Activated T-helper 1 cell treated with anti-CD3 and anti-CD28 coated beads, Interleukin-12 subunit alpha, Interleukin-12 subunit beta, Interleukin-2, Interleukin-4 antibody, amounts not matched to agents 30 ng/mL and 10 ng/mL and 1 ng/mL, durations not matched to agents 14 hours and 24 hours and 36 hours (primary cell): ENCODE data around the gene JCAD. TPM values are rescaled to one million over a fixed set of nuclear protein-coding genes. Genes with fewer than 3 reads are reported as not detected.

Experiments used
- DNase-seq: peaks from one replicate; pipeline ENCODE4 v3.0.0; 2021; ENCODE audit warnings: low spot score
- H3K27ac Mint-ChIP-seq: one replicate; pipeline ENCODE4 v1.8.0; 2021; ENCODE audit warnings: mild to moderate bottlenecking, mixed read lengths
- H3K27me3 Mint-ChIP-seq: one replicate; pipeline ENCODE4 v1.8.0; 2022; ENCODE audit warnings: mild to moderate bottlenecking, moderate library complexity, mixed read lengths; ENCODE audit not compliant: insufficient read depth
- H3K36me3 Mint-ChIP-seq: one replicate; pipeline ENCODE4 v1.8.0; 2021; ENCODE audit warnings: low read depth, mixed read lengths
- H3K4me1 Mint-ChIP-seq: one replicate; pipeline ENCODE4 v1.8.0; 2021; ENCODE audit warnings: low read depth, mixed read lengths
- H3K4me3 Mint-ChIP-seq: one replicate; pipeline ENCODE4 v1.8.0; 2021; ENCODE audit warnings: mild to moderate bottlenecking, moderate library complexity, mixed read lengths
- H3K9me3 Mint-ChIP-seq: one replicate; pipeline ENCODE4 v1.8.0; 2021; ENCODE audit warnings: mixed read lengths
- intact Hi-C: fragments of 100-400 bp; cut with micrococcal nuclease; formaldehyde crosslinking; loops from one replicate; pipeline ENCODE4 v1.15.1; 2024
- total RNA-seq: library from RNA; stranded (reverse); gene quantifications from 2 replicates; pipeline ENCODE4 v1.2.3, GENCODE V29; 2022

Gene JCAD
- total RNA-seq, 1 donor from 2014 or later: 0.31 TPM

- H3K4me1 Mint-ChIP-seq: no peaks in the 10 kb centered on the region
- no peak for DNase-seq
- peaks cover 26% of the 10 kb centered on the region for H3K27me3 Mint-ChIP-seq
- no peak overlapping the region for H3K4me3 Mint-ChIP-seq
- no peak overlapping the region for H3K27ac Mint-ChIP-seq
- no peaks in the 10 kb centered on the region for H3K36me3 Mint-ChIP-seq
- no peaks in the 10 kb centered on the region for H3K9me3 Mint-ChIP-seq
- intact Hi-C loops: no loop called here
Observed at GRCh38 chr10:30070001-30070685, 10.8 kb upstream of the JCAD start.

- Mint-ChIP-seq H3K9me3 (no peaks in the 10 kb centered on the region), H3K4me1 (no peaks in the 10 kb centered on the region), H3K36me3 (no peaks in the 10 kb centered on the region), H3K4me3 (no peak overlapping the region), H3K27me3 (peaks cover 27% of the 10 kb centered on the region), H3K27ac (no peak overlapping the region)
- no peak for DNase-seq
- intact Hi-C loops: no loop called here
Observed at GRCh38 chr10:30068492-30069223, 9.3 kb upstream of the JCAD start.

- intact Hi-C loops: no loop called here
- Mint-ChIP-seq H3K27me3 (peaks cover 54% of the 10 kb centered on the region), H3K27ac (no peak overlapping the region), H3K9me3 (no peaks in the 10 kb centered on the region), H3K4me1 (peaks cover 6% of the 10 kb centered on the region), H3K36me3 (no peaks in the 10 kb centered on the region), H3K4me3 (no peak overlapping the region)
- no peak for DNase-seq
Observed at GRCh38 chr10:30063099-30063498, 3.7 kb upstream of the JCAD start.

GRCh38 chr10:30062582-30062981, 3.2 kb upstream of the JCAD start:
- intact Hi-C loops: no loop called here
- DNase-seq: no peak
- H3K36me3 Mint-ChIP-seq: no peaks in the 10 kb centered on the region

GRCh38 chr10:30062090-30062489, 2.7 kb upstream of the JCAD start:
- intact Hi-C loops: no loop called here
- Mint-ChIP-seq H3K4me3 (no peak overlapping the region), H3K4me1 (peaks cover 6% of the 10 kb centered on the region), H3K9me3 (no peaks in the 10 kb centered on the region), H3K27ac (no peak overlapping the region), H3K36me3 (no peaks in the 10 kb centered on the region), H3K27me3 (peaks cover 64% of the 10 kb centered on the region)
- no peak for DNase-seq

More at GRCh38 chr10:30062582-30062981, 3.2 kb upstream of the JCAD start:
- Mint-ChIP-seq H3K9me3 (no peaks in the 10 kb centered on the region), H3K27me3 (peaks cover 59% of the 10 kb centered on the region), H3K4me1 (peaks cover 6% of the 10 kb centered on the region), H3K4me3 (no peak overlapping the region), H3K27ac (no peak overlapping the region)

- Mint-ChIP-seq H3K27ac (no peak overlapping the region), H3K9me3 (no peaks in the 10 kb centered on the region), H3K27me3 (peaks cover 70% of the 10 kb centered on the region), H3K4me1 (peaks cover 12% of the 10 kb centered on the region), H3K36me3 (no peaks in the 10 kb centered on the region), H3K4me3 (peak overlapping the region; percentile 55)
- intact Hi-C loops: loop anchor here (5.0 kb wide), 1 partner anchor 56 kb away; no protein-coding TSS in a partner anchor
- no peak for DNase-seq
Observed at GRCh38 chr10:30058570-30059132, 735 bp downstream of the JCAD start.

GRCh38 chr10:30057894-30058556, 1.4 kb downstream of the JCAD start:
- intact Hi-C loops: loop anchor here (2.0 to 5.0 kb wide), 2 partner anchors 31 to 56 kb away; no protein-coding TSS in a partner anchor
- peaks cover 67% of the 10 kb centered on the region for H3K27me3 Mint-ChIP-seq
- H3K4me3 Mint-ChIP-seq: peak overlapping the region; percentile 55

GRCh38 chr10:30057421-30057841, 2.0 kb downstream of the JCAD start:
- Mint-ChIP-seq H3K36me3 (no peaks in the 10 kb centered on the region), H3K27ac (no peak overlapping the region), H3K4me3 (no peak overlapping the region), H3K27me3 (peaks cover 66% of the 10 kb centered on the region), H3K9me3 (no peaks in the 10 kb centered on the region), H3K4me1 (peaks cover 12% of the 10 kb centered on the region)
- intact Hi-C loops: loop anchor here (2.0 to 5.0 kb wide), 2 partner anchors 31 to 55 kb away; no protein-coding TSS in a partner anchor
- DNase-seq: no peak

More at GRCh38 chr10:30057894-30058556, 1.4 kb downstream of the JCAD start:
- Mint-ChIP-seq H3K36me3 (no peaks in the 10 kb centered on the region), H3K9me3 (no peaks in the 10 kb centered on the region), H3K27ac (no peak overlapping the region), H3K4me1 (peaks cover 12% of the 10 kb centered on the region)
- DNase-seq: no peak

GRCh38 chr10:30056767-30057355, 2.5 kb downstream of the JCAD start:
- intact Hi-C loops: loop anchor here (2.0 to 5.0 kb wide), 2 partner anchors 30 to 55 kb away; no protein-coding TSS in a partner anchor
- Mint-ChIP-seq H3K4me1 (peaks cover 12% of the 10 kb centered on the region), H3K36me3 (no peaks in the 10 kb centered on the region), H3K4me3 (no peak overlapping the region), H3K27me3 (peaks cover 65% of the 10 kb centered on the region), H3K27ac (no peak overlapping the region), H3K9me3 (no peaks in the 10 kb centered on the region)
- DNase-seq: no peak

- Mint-ChIP-seq H3K4me1 (peaks cover 12% of the 10 kb centered on the region), H3K36me3 (no peaks in the 10 kb centered on the region), H3K27ac (no peak overlapping the region), H3K4me3 (no peak overlapping the region), H3K9me3 (no peaks in the 10 kb centered on the region), H3K27me3 (peaks cover 63% of the 10 kb centered on the region)
- intact Hi-C loops: loop anchor here (2.0 to 5.0 kb wide), 2 partner anchors 29 to 54 kb away; no protein-coding TSS in a partner anchor
- no peak for DNase-seq
Observed at GRCh38 chr10:30056281-30056680, 3.1 kb downstream of the JCAD start.

GRCh38 chr10:30055226-30055662, 4.1 kb downstream of the JCAD start:
- Mint-ChIP-seq H3K27me3 (peaks cover 59% of the 10 kb centered on the region), H3K36me3 (no peaks in the 10 kb centered on the region), H3K4me3 (no peak overlapping the region), H3K27ac (no peak overlapping the region), H3K4me1 (peaks cover 12% of the 10 kb centered on the region), H3K9me3 (no peaks in the 10 kb centered on the region)
- DNase-seq: no peak
- intact Hi-C loops: loop anchor here (5.0 kb wide), 1 partner anchor 53 kb away; no protein-coding TSS in a partner anchor

- H3K27me3 Mint-ChIP-seq: peaks cover 49% of the 10 kb centered on the region
- no peak overlapping the region for H3K27ac Mint-ChIP-seq
- intact Hi-C loops: no loop called here
- DNase-seq: no peak
- peaks cover 30% of the 10 kb centered on the region for H3K4me1 Mint-ChIP-seq
- no peaks in the 10 kb centered on the region for H3K9me3 Mint-ChIP-seq
- peaks cover 4% of the 10 kb centered on the region for H3K36me3 Mint-ChIP-seq
- no peak overlapping the region for H3K4me3 Mint-ChIP-seq
Observed at GRCh38 chr10:30052062-30052461, 7.3 kb downstream of the JCAD start.
